Right renal cortex interstitium (tissue), 3 donors: Measurements from ENCODE around the gene IL1RAPL2. TPM values are rescaled to one million over a fixed set of nuclear protein-coding genes. Genes with fewer than 3 reads are reported as not detected.
"Not testable (repeated sequence)": the region's sequence is repeated elsewhere in the genome, so short reads cannot be mapped to it uniquely, and the experiment has no call there.

ENCODE experiments used
- DNase-seq, 3 donors: peaks; one replicate each; pipeline ENCODE4 v3.0.0-alpha.2; 2013; ENCODE audit warnings: low read depth in 3 of 3, low spot score in 2 of 3
- polyA plus RNA-seq, 3 donors: library from polyadenylated mRNA; unstranded; fragments of 120-200 nt; gene quantifications; one replicate each; pipeline ENCODE4 v1.2.1, GENCODE V29; 2013; ENCODE audit not compliant: insufficient read length in 3 of 3

IL1RAPL2 gene
- polyA plus RNA-seq, 3 donors: 0.74 to 1.1 (median 0.88) TPM

DNA sequence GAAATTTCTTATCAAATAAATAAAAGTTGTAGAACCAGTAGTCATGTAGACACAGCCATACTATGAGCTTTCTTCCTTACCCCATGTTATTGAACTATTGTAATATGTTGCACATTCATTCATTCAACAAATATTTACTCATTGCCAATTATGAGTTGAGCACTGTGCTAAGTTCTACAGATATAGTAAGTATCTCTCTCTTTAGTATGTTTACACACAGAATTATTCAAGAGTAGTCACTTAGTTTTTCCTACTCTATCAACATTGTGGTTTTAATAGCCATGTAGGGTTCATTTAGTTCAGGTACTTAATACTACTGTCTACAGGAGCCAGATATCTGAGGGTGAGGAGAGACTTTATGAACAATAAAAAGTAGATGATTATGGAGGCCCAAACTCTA, 568.3 kb downstream of the IL1RAPL2 start:
- no peak for DNase-seq

DNA sequence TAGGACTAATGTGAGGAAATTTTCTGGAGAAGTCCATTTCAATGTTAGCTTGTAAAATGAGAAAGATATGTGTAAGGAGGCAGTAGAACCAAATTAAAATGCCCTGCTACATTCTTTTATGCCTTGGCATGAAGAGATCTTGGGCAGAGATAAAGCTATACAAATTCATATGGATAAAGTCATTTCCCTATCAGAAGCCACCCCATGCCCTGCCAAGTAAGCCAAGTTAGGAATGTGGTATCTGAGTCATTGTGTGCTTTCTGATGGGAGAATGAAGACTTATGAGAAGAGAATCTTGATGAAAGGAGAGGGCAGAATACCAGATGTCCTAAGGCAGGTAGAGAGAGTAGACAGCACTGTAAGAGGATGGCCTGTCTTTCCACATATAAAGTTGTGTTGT, 570.8 kb downstream of the IL1RAPL2 start:
- no peak for DNase-seq

DNA sequence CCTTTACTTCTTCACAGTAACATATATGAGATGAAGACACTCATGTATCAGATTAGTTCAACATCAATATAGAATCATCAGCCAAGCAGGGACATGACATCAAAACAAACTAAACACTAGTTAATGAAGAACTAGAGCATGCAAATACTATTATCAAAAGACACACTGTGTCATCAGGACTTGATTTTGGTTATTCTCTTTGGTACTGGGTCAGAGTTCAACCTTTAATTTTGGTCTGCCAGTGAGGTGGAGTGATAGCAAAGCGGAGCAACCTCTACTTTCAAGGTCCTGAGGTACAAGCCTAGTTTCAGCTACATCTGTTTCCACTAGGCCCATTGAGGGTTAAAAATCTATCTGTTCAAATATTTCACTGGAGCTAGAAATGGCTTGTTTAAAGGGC, 584.0 kb downstream of the IL1RAPL2 start:
- no peak for DNase-seq

DNA sequence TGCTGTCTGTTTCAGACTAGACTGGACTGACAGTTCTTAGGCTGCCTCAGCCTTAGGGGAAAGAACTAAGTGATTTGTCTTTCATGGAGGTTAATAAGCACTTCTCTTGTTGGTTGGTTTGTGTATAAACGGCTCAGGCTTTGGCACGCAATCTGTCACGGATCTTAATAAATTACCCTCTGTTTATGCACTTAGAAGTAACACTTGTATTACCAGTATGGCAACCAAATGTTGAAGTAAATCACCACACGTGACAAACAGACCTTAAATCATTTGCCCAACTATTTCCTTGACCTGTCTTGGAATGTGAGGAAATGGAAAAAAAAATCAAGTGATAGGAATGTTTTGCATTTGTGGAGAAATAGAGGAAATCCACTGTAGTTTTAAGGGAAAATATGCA, 584.6 kb downstream of the IL1RAPL2 start:
- DNase-seq: no peak

DNA sequence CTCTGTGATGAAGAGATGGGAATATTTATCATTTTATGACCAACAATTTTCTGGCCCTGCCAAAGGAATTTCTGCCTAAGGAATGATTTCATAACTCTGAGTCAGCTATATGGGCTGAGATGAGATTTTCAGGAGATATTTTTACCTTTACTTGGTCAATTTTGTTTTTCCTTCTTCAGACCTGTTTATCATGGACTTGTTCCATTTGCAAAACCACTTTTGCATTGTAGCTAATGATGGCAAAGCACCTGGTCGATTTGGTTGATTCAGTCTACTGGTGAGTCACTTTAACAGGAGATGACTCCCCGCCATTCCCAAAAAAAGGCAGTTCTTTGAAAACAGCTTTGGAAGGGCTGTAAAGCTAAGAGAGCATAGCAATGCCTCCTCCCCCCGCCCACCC, 601.2 kb downstream of the IL1RAPL2 start:
- DNase-seq: no peak

DNA sequence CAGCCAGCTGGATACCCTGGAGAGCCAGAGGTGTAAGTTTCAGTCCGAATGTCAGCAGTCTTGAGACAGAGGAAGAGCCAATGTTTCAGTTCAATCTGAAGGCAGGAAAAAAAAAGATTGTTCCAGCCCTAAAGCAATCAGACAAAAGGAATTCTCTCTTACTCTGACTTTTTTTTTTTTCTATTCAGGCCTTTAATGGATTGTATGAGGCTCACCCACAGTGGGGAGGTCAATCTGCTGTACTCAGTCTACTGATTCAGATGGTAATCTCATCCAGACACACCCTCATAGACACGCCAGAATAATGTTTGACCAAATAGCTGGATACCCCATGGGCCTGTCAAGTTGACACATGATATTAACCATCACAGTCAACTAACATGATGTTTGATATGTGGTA, 602.6 kb downstream of the IL1RAPL2 start:
- no peak for DNase-seq

DNA sequence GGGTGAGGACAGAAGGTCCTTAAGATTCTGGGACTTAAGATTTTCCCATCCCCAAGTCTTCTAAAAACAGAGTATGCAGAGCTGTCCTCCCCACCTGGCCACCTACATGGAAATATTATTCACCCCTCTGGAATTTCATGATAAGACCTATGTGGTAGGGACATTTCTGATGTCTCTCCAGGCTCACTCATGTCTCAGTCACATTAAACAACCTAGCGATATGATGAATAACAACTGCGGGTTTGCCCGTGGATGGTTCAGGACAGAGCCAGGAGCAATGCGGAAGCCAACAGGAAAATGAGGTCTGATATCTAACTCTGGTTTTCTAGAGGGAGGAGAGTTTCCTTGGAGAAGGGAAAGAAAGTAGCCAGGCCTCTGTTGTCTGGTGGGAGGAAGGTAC, 607.1 kb downstream of the IL1RAPL2 start:
- DNase-seq: no peak

DNA sequence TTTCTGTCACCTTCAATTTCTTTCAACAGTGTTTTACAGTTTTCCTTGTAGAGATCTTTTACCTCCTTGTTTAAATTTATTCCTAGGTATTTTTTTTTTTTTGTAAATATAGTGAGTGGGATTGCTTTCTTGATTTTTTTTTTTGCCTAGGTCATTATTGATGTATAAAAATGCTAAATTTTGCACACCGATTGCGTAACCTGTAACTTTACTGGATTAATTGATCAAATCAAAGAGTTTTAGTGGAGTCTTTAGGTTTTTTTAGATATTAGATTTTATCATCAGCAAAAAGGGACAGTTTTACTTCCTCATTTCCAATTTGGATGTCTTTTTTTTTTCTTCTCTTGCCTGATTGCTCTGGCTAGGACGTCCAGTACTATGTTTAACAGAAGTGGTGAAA, 613.6 kb downstream of the IL1RAPL2 start:
- DNase-seq: no peak

DNA sequence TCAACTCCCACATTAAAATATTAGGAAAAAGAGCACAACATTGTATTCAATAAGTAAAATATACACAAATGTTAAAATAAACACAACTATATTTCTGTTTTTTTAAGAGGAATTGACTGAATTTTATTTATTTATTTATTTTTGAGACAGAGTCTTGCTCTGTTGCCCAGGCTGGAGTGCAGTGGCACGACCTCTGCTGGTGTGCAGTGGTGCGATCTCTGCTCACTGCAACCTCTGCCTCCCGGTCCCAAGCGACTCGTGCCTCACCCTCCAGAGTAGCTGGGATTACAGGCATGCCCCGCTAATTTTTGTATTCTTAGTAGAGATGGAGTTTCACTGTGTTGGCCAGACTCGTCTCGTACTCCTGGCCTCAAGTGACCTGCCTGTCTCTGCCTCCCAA, 623.1 kb downstream of the IL1RAPL2 start:
- DNase-seq: no peak

DNA sequence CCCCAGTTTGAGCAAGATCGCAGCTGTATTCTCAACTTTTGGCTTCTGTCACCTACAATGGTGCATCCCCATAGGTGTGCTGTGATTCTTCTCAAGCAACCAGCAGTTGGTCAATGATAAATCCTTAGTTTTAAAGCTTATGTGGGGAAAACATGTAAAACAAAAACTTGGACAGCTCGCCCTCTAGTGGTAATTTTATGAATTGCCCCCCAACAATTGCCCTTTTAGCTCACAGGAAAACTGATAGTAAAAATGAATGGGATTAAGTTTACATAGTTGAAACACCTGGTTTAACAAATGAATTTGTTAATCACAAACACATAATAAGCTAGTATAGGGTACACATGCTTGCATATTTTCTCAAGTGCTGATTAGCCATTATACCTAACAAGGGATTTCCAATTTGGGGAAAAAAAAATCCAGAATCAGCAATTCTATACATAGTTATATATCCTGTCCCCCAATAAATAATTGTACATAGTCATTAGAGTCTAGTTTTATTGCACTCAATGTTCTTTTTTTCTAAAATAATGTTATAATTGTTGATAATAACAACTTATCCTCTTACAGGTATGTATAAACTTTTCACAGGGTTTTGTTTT, 624.4 kb downstream of the IL1RAPL2 start:
- peak; percentile 1 to 10 (median 6) for DNase-seq

DNA sequence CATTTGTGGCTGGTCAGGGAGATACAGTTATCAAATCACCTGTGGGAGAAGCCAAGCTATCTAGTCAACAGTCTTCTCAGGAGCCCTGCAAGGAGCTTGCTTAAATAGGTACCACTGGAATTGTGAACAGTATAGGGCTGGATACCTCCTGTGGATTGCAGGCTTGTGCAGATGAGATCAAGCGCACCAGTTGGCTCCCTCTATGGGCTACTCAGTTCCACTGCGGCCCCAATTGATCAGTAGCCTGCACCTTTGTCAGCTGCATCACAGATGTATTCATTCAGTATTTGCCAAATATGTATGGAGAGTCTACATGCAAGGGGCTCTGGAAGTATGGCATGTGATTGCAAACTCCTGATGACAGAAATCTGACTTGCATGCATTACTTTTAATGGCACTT, 625.9 kb downstream of the IL1RAPL2 start:
- no peak for DNase-seq

DNA sequence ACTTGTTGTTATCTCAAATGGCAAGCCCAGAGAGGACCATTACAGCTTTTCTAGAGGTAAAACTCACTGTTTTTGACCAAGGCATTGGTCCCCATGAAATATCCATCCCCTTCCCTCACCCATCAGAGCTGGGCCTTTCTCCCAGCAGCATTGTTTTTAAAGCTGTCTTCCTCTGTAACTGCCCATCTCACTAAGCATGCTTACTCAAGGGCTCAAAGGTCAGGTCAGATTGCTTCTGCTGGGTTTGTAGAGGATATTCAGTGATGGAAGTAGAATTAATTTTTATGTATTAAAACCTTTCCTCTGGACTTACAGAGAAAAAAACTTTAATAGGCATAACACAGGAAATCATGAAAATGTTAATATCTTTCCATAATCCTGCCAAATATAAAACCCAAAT, 643.4 kb downstream of the IL1RAPL2 start:
- DNase-seq: no peak

DNA sequence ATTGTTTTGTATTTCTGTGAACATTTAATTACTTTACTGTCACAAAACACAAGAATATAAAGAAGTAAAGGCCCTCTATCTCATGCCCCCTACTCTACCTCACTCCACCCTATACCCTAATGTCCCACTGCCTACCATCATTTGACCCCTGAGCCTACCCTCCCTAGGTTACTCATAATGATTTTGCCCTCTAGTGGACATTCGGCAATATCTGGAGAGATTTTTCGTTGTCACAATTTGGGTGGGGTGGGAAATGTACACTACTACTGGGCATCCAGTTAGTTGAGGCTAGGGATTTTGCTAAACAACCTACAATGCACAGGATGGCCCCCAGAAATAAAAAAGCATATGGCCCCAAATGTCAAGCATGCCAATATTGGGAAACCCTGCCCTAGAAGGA, 644.3 kb downstream of the IL1RAPL2 start:
- no peak for DNase-seq

DNA sequence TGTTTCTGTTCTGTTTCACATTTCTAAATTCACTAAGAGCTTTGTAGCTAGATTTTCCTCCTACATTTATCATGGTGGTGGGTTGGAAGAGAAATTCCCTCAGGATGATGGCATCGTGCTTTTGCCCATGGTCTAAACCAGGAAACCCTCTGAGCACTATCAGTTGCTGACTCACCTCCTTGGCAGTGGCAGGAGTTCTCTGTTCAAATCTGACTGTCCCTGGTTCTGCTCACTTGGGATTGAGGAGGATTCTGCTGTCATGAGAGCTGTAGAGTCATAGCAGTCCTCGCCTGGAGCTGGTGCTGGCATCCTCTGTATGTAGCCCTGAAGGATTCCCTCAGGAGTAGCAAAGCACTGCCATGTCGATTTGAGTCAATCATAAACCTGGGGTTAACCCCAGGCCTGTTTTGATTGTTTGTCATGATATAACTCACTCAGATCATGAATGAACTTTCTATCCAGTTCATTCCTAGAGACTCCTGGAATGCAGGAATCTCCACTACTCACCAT, 645.1 kb downstream of the IL1RAPL2 start:
- no peak for DNase-seq

DNA sequence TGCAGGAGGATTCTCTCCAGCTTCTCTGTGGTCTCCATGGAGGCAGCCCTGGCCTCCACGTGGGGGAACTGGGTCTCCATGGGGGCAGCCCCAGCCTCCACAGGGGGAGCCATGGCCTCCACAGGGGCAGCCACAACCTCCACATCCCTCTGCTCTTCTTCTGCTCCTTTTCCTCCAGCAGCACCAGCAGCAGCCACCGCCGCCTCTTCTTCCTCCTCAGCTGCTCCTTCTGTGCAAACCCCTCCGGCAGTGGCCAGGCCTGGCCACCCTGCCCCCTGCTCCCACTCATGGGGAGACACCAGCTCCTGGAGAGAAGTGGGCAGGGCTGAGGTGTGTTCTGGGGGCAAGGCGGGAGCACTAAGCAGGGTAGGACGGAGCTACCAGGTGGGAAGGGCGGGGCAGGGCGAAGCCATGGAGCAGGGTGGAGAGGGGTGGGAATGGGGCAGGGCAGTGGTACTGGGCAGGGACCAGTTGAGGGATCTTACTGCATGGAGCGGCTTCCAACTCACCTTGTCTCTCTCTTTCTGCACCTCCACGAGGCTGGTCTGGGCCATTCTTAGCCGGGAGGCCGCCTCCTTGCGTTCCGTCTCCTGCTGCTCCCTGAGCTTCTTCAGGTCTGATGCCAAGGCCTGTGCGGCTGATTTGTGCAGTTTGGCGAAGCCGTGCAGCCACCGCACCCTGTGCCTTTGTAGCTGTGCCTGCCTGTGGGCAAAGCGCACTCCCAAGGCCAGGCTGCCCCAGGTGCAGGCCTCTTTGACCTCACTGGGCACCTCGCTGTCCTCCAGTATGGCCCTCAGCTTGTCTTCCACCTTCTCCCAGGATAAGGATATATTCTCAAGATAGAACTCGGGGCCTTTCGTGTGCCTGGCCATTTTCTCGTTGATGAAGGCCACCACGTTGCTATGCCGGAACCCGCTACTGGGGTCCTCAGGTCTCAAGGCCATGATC, 653.7 kb downstream of the IL1RAPL2 start:
- no peak for DNase-seq

DNA sequence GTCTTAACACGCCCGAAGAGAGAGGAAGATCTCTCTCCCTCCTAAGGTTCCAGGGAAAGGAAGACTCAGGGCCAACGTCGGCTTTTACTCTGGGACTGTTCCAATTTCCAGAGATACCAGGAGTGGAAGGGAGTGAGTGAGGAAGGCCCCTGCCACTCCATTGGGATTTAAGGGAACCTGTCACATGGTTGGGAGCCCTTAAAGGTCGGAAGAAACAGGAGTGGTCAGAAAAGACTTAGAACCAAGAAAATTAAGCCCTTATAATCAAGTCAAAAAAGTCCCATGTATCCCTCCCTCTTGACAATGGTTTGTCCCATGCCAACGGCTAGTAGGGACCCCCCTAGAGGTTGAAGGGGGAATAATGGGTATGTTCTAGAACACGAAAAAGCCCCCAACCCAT, 654.6 kb downstream of the IL1RAPL2 start, which contains the start of gene TEX13A:
TEX13A (minus strand) TSS at position 59 of the 400 bp plus-strand sequence. CDS start 297 bp downstream, outside the sequence.
- DNase-seq: no peak

DNA sequence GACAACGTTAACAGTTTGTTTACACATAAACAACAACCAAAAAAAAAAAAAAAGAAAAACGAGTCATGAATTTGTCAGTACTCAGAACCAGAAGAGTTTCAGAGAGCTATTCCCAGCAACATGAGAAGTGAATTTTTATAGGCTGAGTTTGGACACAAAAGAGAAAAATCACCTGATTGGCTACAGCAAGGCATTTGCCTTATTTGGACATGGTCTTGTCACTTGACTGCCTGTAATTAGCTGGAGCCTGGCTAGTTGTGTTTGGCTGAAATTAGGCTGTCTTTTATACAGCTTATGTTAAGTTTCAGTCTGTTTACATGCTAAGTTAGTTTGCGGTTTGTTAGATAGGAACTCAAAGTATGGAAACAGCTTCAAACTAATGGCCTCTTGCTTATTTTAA, 655.4 kb downstream of the IL1RAPL2 start:
- DNase-seq: no peak

DNA sequence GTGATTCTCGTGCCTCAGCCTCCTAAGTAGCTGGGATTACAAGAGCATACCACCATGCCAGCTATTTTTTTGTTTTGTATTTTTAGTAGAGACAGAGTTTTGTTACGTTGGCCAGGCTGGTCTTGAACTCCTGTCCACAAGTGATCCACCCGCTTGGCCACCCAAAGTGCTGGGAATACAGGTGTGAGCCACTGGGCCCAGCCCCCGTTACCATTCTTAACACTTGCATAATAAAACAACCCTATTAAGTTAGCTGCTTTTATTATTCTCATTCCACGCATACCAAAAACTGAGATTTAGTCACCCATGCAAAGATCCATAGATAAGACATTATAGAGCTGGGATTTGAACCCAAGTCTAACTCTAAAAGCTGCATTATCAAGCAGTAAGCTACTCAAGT, 660.5 kb downstream of the IL1RAPL2 start:
- DNase-seq: no peak

DNA sequence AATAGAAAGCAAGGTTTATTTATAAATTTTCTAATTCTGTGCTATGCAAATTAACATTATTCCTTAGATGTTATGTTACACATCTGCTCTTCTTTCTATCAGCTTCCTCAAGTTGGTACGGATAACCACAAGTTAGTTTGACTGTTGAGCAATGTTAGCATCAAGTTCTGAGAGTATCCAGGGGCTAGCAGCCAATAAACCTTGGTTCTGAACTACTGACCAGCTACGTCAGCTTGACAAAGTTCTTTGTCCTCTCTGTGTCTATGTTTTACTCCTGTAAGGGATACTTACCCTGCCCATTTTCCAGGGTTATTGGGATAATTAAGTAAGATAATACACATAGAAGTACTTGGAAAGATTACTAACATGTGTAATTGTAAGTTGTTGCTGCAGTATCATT, 662.6 kb downstream of the IL1RAPL2 start:
- DNase-seq: no peak

DNA sequence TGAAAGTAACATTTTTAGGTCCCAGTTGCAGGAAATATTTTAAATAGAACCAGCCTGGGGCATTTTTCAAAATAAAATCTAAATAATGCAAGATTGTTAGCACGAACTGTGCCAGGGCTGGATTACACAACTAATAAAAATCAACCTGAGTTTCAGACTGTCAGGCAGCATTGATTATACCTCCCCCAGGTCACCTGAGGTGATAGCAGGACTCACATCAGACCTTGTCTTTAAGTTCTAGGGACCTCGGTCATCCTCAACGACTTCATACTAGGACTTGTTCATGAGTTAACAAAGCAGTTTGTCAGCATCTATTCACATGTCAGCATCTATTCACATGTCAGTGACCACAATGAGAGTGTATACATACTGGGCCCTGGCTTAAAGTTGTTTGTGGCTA, 663.1 kb downstream of the IL1RAPL2 start:
- no peak for DNase-seq

DNA sequence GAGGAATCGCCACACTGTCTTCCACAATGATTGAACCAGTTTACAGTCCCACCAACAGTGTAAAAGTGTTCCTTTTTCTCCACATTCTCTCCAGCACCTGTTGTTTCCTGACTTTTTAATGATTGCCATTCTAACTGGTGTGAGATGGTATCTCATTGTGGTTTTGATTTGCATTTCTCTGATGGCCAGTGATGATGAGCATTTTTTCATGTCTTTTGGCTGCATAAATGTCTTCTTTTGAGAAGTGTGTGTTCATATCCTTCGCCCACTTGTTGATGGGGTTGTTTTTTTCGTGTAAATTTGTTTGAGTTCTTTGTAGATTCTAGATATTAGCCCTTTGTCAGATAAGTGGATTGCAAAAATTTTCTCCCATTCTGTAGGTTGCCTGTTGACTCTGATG, 671.4 kb downstream of the IL1RAPL2 start:
- DNase-seq: not testable (repeated sequence)

DNA sequence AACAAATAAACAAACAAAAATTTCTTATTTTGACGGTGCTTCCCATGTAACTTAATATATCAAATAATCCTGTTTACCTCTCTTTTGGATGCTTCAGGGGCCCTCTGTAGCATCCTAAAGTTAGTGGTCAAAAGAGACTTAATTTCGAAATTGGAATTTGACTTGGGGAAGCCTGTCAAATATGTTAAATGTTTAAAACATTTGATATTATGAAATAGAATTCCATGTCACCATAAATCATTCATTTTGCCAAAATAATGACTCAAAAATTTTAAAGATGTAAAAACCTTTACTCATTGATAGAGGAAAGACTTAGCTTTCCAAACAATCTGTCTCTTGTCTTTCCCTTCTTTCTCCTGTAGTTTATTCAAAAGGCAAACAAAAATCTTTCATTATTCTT, 675.1 kb downstream of the IL1RAPL2 start:
- DNase-seq: no peak
